Measurements from ENCODE around the gene AAMDC.

Gene AAMDC

GRCh38 chr11:77784572-77784971 is 36.4 kb upstream of the AAMDC start:
- FAIRE-seq = no peak
- DNase-seq (ENCODE audit: insufficient read length, low spot score) = no peak

GRCh38 chr11:77789061-77789730 is 31.7 kb upstream of the AAMDC start:
- no peak for FAIRE-seq
- TF ChIP-seq CTCF (IDR thresholded peaks at IDR 0.05; ENCODE audit: insufficient read depth, missing control alignments) = no peak
- no peak for DNase-seq (ENCODE audit: insufficient read length, low spot score)

More at GRCh38 chr11:77784572-77784971, 36.4 kb upstream of the AAMDC start:
- TF ChIP-seq CTCF (IDR thresholded peaks at IDR 0.05; ENCODE audit: insufficient read depth, missing control alignments) = no peak

- TF ChIP-seq CTCF (IDR thresholded peaks at IDR 0.05; ENCODE audit: insufficient read depth, missing control alignments) = no peak
- FAIRE-seq (no peak), DNase-seq (ENCODE audit: insufficient read length, low spot score) (no peak)
Measured at GRCh38 chr11:77789731-77790476, 31.0 kb upstream of the AAMDC start.

- no peak for FAIRE-seq
- no peak for DNase-seq (ENCODE audit: insufficient read length, low spot score)
- no peak for TF ChIP-seq CTCF (IDR thresholded peaks at IDR 0.05; ENCODE audit: insufficient read depth, missing control alignments)
Measured at GRCh38 chr11:77791301-77791700, 29.6 kb upstream of the AAMDC start.

GRCh38 chr11:77793972-77794371 is 27.0 kb upstream of the AAMDC start:
- DNase-seq (ENCODE audit: insufficient read length, low spot score) = no peak
- no peak for FAIRE-seq
- TF ChIP-seq CTCF (IDR thresholded peaks at IDR 0.05; ENCODE audit: insufficient read depth, missing control alignments) = no peak

GRCh38 chr11:77799338-77799737 is 21.6 kb upstream of the AAMDC start:
- FAIRE-seq = no peak
- no peak for TF ChIP-seq CTCF (IDR thresholded peaks at IDR 0.05; ENCODE audit: insufficient read depth, missing control alignments)
- no peak for DNase-seq (ENCODE audit: insufficient read length, low spot score)

GRCh38 chr11:77800449-77800848 is 20.5 kb upstream of the AAMDC start:
- DNase-seq (ENCODE audit: insufficient read length, low spot score) (no peak), FAIRE-seq (no peak)
- TF ChIP-seq CTCF (IDR thresholded peaks at IDR 0.05; ENCODE audit: insufficient read depth, missing control alignments) = no peak

Data from D721Med (cell line).